ENCODE measurements around the gene DRD4. TPM values are rescaled to one million over a fixed set of nuclear protein-coding genes. Genes with fewer than 3 reads are reported as not detected.

Gene DRD4
- total RNA-seq, 1 donor from 2014 or later, result 0.63 TPM

DNA sequence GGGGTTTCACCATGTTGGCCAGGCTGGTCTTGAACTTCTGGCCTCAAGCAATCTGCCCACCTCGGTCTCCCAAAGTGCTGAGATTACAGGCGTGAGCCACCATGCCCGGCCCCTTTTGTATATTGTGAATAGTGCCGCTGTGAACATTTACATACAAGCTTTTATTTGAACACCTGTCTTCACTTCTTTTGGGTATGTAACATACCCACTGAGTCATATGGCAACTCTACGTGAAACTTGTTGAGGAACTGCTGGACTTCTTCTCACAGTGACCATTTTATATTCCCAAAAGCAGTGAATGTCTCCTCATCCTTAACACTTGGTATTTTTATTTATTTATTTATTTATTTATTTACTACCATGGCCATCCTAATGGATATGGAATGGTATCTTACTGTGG lies 6.2 kb upstream of the DRD4 start:
- Mint-ChIP-seq H3K9me3 (no peaks in the 10 kb centered on the region), H3K4me3 (no peak overlapping the region)

GRCh38 chr11:635945-636510 lies 1.0 kb upstream of the DRD4 start:
- H3K36me3 Mint-ChIP-seq (ENCODE audit: low read depth), result no peaks in the 10 kb centered on the region
- H3K27me3 Mint-ChIP-seq (ENCODE audit: low read depth), result peaks cover 63% of the 10 kb centered on the region
- H3K4me1 Mint-ChIP-seq, result peaks cover 16% of the 10 kb centered on the region
- no peak overlapping the region for H3K4me3 Mint-ChIP-seq
- no peak for DNase-seq (ENCODE audit: low read depth, low spot score)
- TF ChIP-seq, protein P1, sequence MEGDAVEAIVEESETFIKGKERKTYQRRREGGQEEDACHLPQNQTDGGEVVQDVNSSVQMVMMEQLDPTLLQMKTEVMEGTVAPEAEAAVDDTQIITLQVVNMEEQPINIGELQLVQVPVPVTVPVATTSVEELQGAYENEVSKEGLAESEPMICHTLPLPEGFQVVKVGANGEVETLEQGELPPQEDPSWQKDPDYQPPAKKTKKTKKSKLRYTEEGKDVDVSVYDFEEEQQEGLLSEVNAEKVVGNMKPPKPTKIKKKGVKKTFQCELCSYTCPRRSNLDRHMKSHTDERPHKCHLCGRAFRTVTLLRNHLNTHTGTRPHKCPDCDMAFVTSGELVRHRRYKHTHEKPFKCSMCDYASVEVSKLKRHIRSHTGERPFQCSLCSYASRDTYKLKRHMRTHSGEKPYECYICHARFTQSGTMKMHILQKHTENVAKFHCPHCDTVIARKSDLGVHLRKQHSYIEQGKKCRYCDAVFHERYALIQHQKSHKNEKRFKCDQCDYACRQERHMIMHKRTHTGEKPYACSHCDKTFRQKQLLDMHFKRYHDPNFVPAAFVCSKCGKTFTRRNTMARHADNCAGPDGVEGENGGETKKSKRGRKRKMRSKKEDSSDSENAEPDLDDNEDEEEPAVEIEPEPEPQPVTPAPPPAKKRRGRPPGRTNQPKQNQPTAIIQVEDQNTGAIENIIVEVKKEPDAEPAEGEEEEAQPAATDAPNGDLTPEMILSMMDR (conservative IDR thresholded peaks at IDR 0.05), result no peak
- no peaks in the 10 kb centered on the region for H3K9me3 Mint-ChIP-seq
- H3K27ac Mint-ChIP-seq (ENCODE audit: unreplicated experiment), result no peak overlapping the region

More for the DNA sequence above, 6.2 kb upstream of the DRD4 start:
- Mint-ChIP-seq H3K27me3 (ENCODE audit: low read depth) (peaks cover 54% of the 10 kb centered on the region), H3K36me3 (ENCODE audit: low read depth) (peaks cover 6% of the 10 kb centered on the region), H3K4me1 (peaks cover 11% of the 10 kb centered on the region), H3K27ac (ENCODE audit: unreplicated experiment) (no peak overlapping the region)
- DNase-seq (ENCODE audit: low read depth, low spot score), result no peak
- TF ChIP-seq, protein P1 (conservative IDR thresholded peaks at IDR 0.05), result no peak

DNA sequence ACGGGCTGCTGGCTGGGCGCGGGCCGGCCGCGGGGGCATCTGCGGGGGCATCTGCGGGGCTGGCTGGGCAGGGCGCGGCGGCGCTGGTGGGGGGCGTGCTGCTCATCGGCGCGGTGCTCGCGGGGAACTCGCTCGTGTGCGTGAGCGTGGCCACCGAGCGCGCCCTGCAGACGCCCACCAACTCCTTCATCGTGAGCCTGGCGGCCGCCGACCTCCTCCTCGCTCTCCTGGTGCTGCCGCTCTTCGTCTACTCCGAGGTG lies 194 bp downstream of the DRD4 start:
- TF ChIP-seq, protein P1 (conservative IDR thresholded peaks at IDR 0.05), result no peak
- no peaks in the 10 kb centered on the region for H3K9me3 Mint-ChIP-seq
- H3K27ac Mint-ChIP-seq (ENCODE audit: unreplicated experiment), result no peak overlapping the region
- peaks cover 16% of the 10 kb centered on the region for H3K4me1 Mint-ChIP-seq
- peaks cover 71% of the 10 kb centered on the region for H3K27me3 Mint-ChIP-seq (ENCODE audit: low read depth)
- peak overlapping the region; percentile 66 for H3K4me3 Mint-ChIP-seq
- no peaks in the 10 kb centered on the region for H3K36me3 Mint-ChIP-seq (ENCODE audit: low read depth)
- no peak for DNase-seq (ENCODE audit: low read depth, low spot score)

DNA sequence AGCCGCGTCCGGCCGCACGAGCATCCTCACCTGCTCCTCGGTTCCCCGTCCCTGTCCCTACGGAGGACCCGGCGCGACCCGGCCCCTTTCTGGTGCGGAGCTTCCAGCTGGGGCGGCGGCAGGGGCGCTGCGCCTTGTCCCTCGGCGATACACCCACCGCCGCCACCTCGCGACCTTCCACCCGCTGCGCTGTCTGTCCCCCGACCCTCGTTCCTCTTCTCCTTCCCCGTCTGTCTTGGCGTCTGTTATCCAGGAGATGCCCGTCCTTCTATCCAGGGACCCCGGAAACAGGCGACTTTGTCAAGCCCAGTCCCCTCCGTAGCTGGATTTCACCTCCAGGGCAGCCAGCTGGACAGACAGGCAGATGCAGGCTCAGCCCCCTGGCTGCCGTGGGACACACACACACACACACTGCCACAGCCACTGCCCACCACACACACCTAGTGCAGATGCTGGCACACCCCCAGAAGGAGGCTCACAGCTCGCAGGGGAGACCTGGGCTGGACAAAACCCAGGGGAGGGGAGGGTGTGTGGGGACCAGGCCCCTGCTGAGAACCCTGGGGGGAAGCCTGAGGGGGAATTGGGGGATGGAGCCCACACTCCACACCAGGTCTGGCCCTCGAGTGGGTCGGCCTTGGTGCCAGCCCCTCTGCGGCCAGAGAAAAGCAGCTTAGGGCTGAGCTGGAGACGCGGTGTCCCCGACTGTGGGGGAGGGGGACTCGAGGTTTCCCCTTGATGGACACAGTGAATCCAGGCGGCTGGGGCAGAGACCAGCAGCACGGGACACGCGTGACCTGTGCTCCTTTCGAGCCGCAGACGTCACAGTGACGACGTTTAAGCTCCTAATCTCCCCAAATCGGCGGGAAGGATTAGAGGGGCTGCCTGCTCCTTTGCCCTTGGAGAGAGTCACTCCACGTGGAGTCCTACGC lies 788 bp downstream of the DRD4 start:
- H3K4me1 Mint-ChIP-seq, result peaks cover 16% of the 10 kb centered on the region
- H3K36me3 Mint-ChIP-seq (ENCODE audit: low read depth), result no peaks in the 10 kb centered on the region
- H3K27me3 Mint-ChIP-seq (ENCODE audit: low read depth), result peaks cover 68% of the 10 kb centered on the region
- no peak overlapping the region for H3K27ac Mint-ChIP-seq (ENCODE audit: unreplicated experiment)
- H3K4me3 Mint-ChIP-seq, result peak overlapping the region; percentile 66
- no peak for DNase-seq (ENCODE audit: low read depth, low spot score)
- no peaks in the 10 kb centered on the region for H3K9me3 Mint-ChIP-seq
- TF ChIP-seq, protein P1 (conservative IDR thresholded peaks at IDR 0.05), result no peak

- Mint-ChIP-seq H3K4me3 (peak overlapping the region; percentile 79), H3K36me3 (ENCODE audit: low read depth) (no peaks in the 10 kb centered on the region), H3K27me3 (ENCODE audit: low read depth) (peaks cover 66% of the 10 kb centered on the region), H3K4me1 (peaks cover 16% of the 10 kb centered on the region), H3K27ac (ENCODE audit: unreplicated experiment) (no peak overlapping the region), H3K9me3 (no peaks in the 10 kb centered on the region)
- TF ChIP-seq, protein P1 (conservative IDR thresholded peaks at IDR 0.05), result no peak
- DNase-seq (ENCODE audit: low read depth, low spot score), result no peak
Observed at GRCh38 chr11:638631-639331, 1.7 kb downstream of the DRD4 start.
